Sigmoid colon (tissue), 7 donors: ENCODE measurements around the gene ASPSCR1. TPM values are rescaled to one million over a fixed set of nuclear protein-coding genes. Genes with fewer than 3 reads are reported as not detected.

ENCODE experiments used
- DNase-seq: peaks from one replicate; pipeline ENCODE4 v3.0.0-alpha.2; 2019
- H3K27ac ChIP-seq, 4 donors: fragments of 200-600 bp; sonication (generic); one replicate each; pipeline ENCODE4 v1.5.1; 2016 to 2019; ENCODE audit warnings: mild to moderate bottlenecking in 1 of 4
- H3K27me3 ChIP-seq, 3 donors: fragments of 200-600 bp; sonication (generic); one replicate each; pipeline ENCODE4 v1.5.1; 2019; ENCODE audit warnings: mild to moderate bottlenecking in 1 of 3
- H3K36me3 ChIP-seq, 4 donors: fragments of 200-600 bp; sonication (generic); one replicate each; pipeline ENCODE4 v1.5.1; 2016 to 2019
- H3K4me1 ChIP-seq, 4 donors: fragments of 200-600 bp; sonication (generic); one replicate each; pipeline ENCODE4 v1.5.1; 2017 to 2019
- H3K4me3 ChIP-seq, 4 donors: fragments of 200-600 bp; sonication (generic); one replicate each; pipeline ENCODE4 v1.5.1; 2017 to 2019; ENCODE audit warnings: mild to moderate bottlenecking in 2 of 4, moderate library complexity in 1 of 4
- H3K9me3 ChIP-seq, 4 donors: fragments of 200-600 bp in 3 of 4; sonication (generic) in 3 of 4; one replicate each; pipeline versions ENCODE4 v1.5.1 to v1.6.1; 2013 to 2019
- CTCF ChIP-seq, 4 experiments: fragments of 450-650 bp in 3 of 4; fragments of 200-600 bp in 1 of 4; IDR thresholded peaks; one replicate each; pipeline ENCODE4 v1.5.1; 2016 to 2019; ENCODE audit warnings: antibody characterized with exemption in 4 of 4, mild to moderate bottlenecking in 3 of 4, moderate library complexity in 2 of 4
- EP300 ChIP-seq, 4 donors: sonication (generic); formaldehyde crosslinking; IDR thresholded peaks; one replicate each; pipeline ENCODE4 v1.6.1; 2017; ENCODE audit warnings: antibody characterized with exemption in 4 of 4
- POLR2A ChIP-seq, 2 donors: fragments of 450-650 bp; IDR thresholded peaks; one replicate each; pipeline ENCODE4 v1.6.1; 2016; ENCODE audit warnings: antibody characterized with exemption in 2 of 2, mild to moderate bottlenecking in 2 of 2, moderate library complexity in 2 of 2
- POLR2AphosphoS5 ChIP-seq, 4 donors: sonication (generic); formaldehyde crosslinking; IDR thresholded peaks; one replicate each; pipeline ENCODE4 v1.6.1; 2017; ENCODE audit warnings: antibody characterized with exemption in 4 of 4
- WGBS, 2 donors: extraction: QIAGEN DNeasy Blood & Tissue Kit; methylation state at CpG; one replicate each; pipeline ENCODE4 v1.1.7; 2013; 5-methylcytosine and 5-hydroxymethylcytosine counted together
- intact Hi-C: fragments of 100-400 bp; cut with DNase I; formaldehyde crosslinking; loops from one replicate; pipeline ENCODE4 v1.15.1; 2023
- polyA plus RNA-seq, 3 donors: library from polyadenylated mRNA; stranded (reverse); fragments of 200-250 nt; gene quantifications; one replicate each; pipeline ENCODE4 v1.2.3, GENCODE V29; 2013
- total RNA-seq, 4 donors: library from RNA; depleted of rRNA; stranded (reverse); fragments of >200 nt; gene quantifications; one replicate each; pipeline ENCODE4 v1.1.0, GENCODE V29; 2016
- donor health status: healthy with polysubstance abuse.
- donor health status: Bipolar disorder and iron deficiency.
- donor health status: healthy.

The ASPSCR1 gene
- total and polyA plus RNA-seq, 7 donors = 9.3 to 35.9 (median 23.4) TPM

- H3K4me1 ChIP-seq = no peaks in the 10 kb centered on the region
- H3K27ac ChIP-seq = no peak overlapping the region
- peaks cover 0 to 18% (median 3%) of the 10 kb centered on the region in 4 donors for H3K36me3 ChIP-seq
- H3K27me3 ChIP-seq = no peaks in the 10 kb centered on the region
- DNase-seq = no peak
- H3K9me3 ChIP-seq = no peaks in the 10 kb centered on the region
- TF ChIP-seq EP300 (IDR thresholded peaks at IDR 0.05) (no peak), POLR2AphosphoS5 (IDR thresholded peaks at IDR 0.05) (no peak), CTCF (IDR thresholded peaks at IDR 0.05) (no peak), POLR2A (IDR thresholded peaks at IDR 0.05) (no peak)
- no peak overlapping the region for H3K4me3 ChIP-seq
- intact Hi-C loops = no loop called here
- WGBS, 2 donors = 84 to 88% methylated on average over 16 of the region's 16 CpGs
These were observed 66.1 kb downstream of the ASPSCR1 start for GRCh38 chr17:82043507-82043906.

GRCh38 chr17:82045936-82046484 lies 68.6 kb downstream of the ASPSCR1 start:
- Histone ChIP-seq H3K27me3 (no peaks in the 10 kb centered on the region), H3K4me3 (no peak overlapping the region), H3K36me3 (peaks cover 0 to 37% (median 6%) of the 10 kb centered on the region in 4 donors), H3K4me1 (peaks cover 0 to 18% (median 14%) of the 10 kb centered on the region in 4 donors), H3K27ac (no peak overlapping the region), H3K9me3 (no peaks in the 10 kb centered on the region)
- WGBS, 2 donors = 82 to 85% methylated on average over 14 of the region's 14 CpGs
- DNase-seq = no peak
- TF ChIP-seq CTCF (IDR thresholded peaks at IDR 0.05) = no peak
- intact Hi-C loops = no loop called here

GRCh38 chr17:82046903-82047302 lies 69.5 kb downstream of the ASPSCR1 start:
- Histone ChIP-seq H3K4me1 (peaks cover 0 to 21% (median 16%) of the 10 kb centered on the region in 4 donors), H3K27ac (no peak overlapping the region), H3K27me3 (no peaks in the 10 kb centered on the region), H3K36me3 (peaks cover 0 to 37% (median 6%) of the 10 kb centered on the region in 4 donors), H3K4me3 (no peak overlapping the region), H3K9me3 (no peaks in the 10 kb centered on the region)
- TF ChIP-seq POLR2A (IDR thresholded peaks at IDR 0.05) = no peak
- TF ChIP-seq POLR2AphosphoS5 (IDR thresholded peaks at IDR 0.05) = no peak
- no peak for TF ChIP-seq EP300 (IDR thresholded peaks at IDR 0.05)
- no peak for TF ChIP-seq CTCF (IDR thresholded peaks at IDR 0.05)
- intact Hi-C loops = no loop called here
- 93% methylated on average over 21 of the region's 21 CpGs for WGBS, 2 donors
- no peak for DNase-seq

GRCh38 chr17:82047379-82047778 lies 70.0 kb downstream of the ASPSCR1 start:
- peaks cover 0 to 37% (median 6%) of the 10 kb centered on the region in 4 donors for H3K36me3 ChIP-seq
- TF ChIP-seq POLR2A (IDR thresholded peaks at IDR 0.05) (no peak), EP300 (IDR thresholded peaks at IDR 0.05) (no peak), POLR2AphosphoS5 (IDR thresholded peaks at IDR 0.05) (no peak)
- intact Hi-C loops = no loop called here
- no peaks in the 10 kb centered on the region for H3K27me3 ChIP-seq
- 83 to 88% methylated on average over 24 of the region's 24 CpGs for WGBS, 2 donors
- DNase-seq = no peak
- H3K4me1 ChIP-seq = peaks cover 0 to 24% (median 18%) of the 10 kb centered on the region in 4 donors
- no peak overlapping the region for H3K4me3 ChIP-seq
- no peak overlapping the region for H3K27ac ChIP-seq
- no peaks in the 10 kb centered on the region for H3K9me3 ChIP-seq

- H3K36me3 ChIP-seq = peaks cover 0 to 37% (median 6%) of the 10 kb centered on the region in 4 donors
- no peak overlapping the region for H3K4me3 ChIP-seq
- no peaks in the 10 kb centered on the region for H3K27me3 ChIP-seq
- 92 to 94% methylated on average over 25 of the region's 25 CpGs for WGBS, 2 donors
- no peak for DNase-seq
- H3K9me3 ChIP-seq = no peaks in the 10 kb centered on the region
- H3K27ac ChIP-seq = no peak overlapping the region
- intact Hi-C loops = no loop called here
- H3K4me1 ChIP-seq = peaks cover 0 to 30% (median 25%) of the 10 kb centered on the region in 4 donors
- TF ChIP-seq CTCF (IDR thresholded peaks at IDR 0.05) (no peak), EP300 (IDR thresholded peaks at IDR 0.05) (no peak)
These were observed 70.6 kb downstream of the ASPSCR1 start for GRCh38 chr17:82047914-82048570.
